T-cell (primary cell): ENCODE measurements around the gene HERC2. TPM values are rescaled to one million over a fixed set of nuclear protein-coding genes. Genes with fewer than 3 reads are reported as not detected.

Experiments used
- ATAC-seq, 4 experiments: fragments of 200-7000 bp in 3 of 4; fragments of 150-1000 bp in 1 of 4; cut with Tn5 transposase; replicated peaks in 1 of 4; 1 replicate in 3 of 4; 2 replicates in 1 of 4; pipeline ENCODE4 v1.10.0; 2021; ENCODE audit warnings: moderate library complexity in 3 of 4, mild to moderate bottlenecking in 2 of 4, moderate number of reproducible peaks in 1 of 4
- CTCF ChIA-PET, 2 donors: fragments of 300-600 bp; sonication (Branson Sonifier 250); formaldehyde crosslinking; loops; one replicate each; lab custom pipeline; 2022; ENCODE audit warnings: antibody characterized with exemption in 2 of 2; lab: Charles Lee
- POLR2A ChIA-PET, 2 donors: fragments of 300-600 bp; sonication (Branson Sonifier 250); formaldehyde crosslinking; loops; one replicate each; lab custom pipeline; 2022; ENCODE audit warnings: antibody characterized with exemption in 2 of 2; lab: Charles Lee
- DNase-seq, 35 experiments: peaks; one replicate each; pipeline versions ENCODE4 v3.0.0 to v3.0.0-alpha.2; 2013 to 2023
- H3K27ac ChIP-seq: one replicate; pipeline ENCODE4 v1.5.1; 2013; ENCODE audit warnings: low read length
- H3K27me3 ChIP-seq, 2 experiments: replicated peaks in 1 of 2; 1 replicate in 1 of 2; 2 replicates in 1 of 2; pipeline versions ENCODE4 v1.6.1 to v1.7.0; 2013; ENCODE audit warnings: low read length in 1 of 2, mixed read lengths in 1 of 2; ENCODE audit not compliant: control insufficient read depth in 2 of 2, insufficient read depth in 2 of 2; ENCODE audit errors: extremely low read depth in 1 of 2
- H3K36me3 ChIP-seq, 2 donors: 1 replicate in 1 of 2; 2 replicates in 1 of 2; pipeline versions ENCODE4 v1.6.1 to v1.7.0; 2013; ENCODE audit warnings: low read length in 1 of 2; ENCODE audit not compliant: control insufficient read depth in 2 of 2, insufficient read depth in 1 of 2; ENCODE audit errors: extremely low read depth in 1 of 2
- H3K4me1 ChIP-seq, 2 experiments: 1 replicate in 1 of 2; 2 replicates in 1 of 2; pipeline versions ENCODE4 v1.6.1 to v1.7.0; 2013; ENCODE audit warnings: low read length in 2 of 2, mixed read lengths in 1 of 2; ENCODE audit not compliant: insufficient read depth in 2 of 2, control insufficient read depth in 1 of 2; ENCODE audit errors: extremely low read depth in 1 of 2
- H3K4me3 ChIP-seq, 2 donors: 1 replicate in 1 of 2; 2 replicates in 1 of 2; pipeline versions ENCODE4 v1.5.1 to v1.7.0; 2013; ENCODE audit warnings: mild to moderate bottlenecking in 2 of 2, low read length in 1 of 2, moderate library complexity in 1 of 2; ENCODE audit not compliant: control insufficient read depth in 1 of 2; ENCODE audit errors: extremely low read depth in 1 of 2
- H3K9me3 ChIP-seq: 2 replicates; pipeline ENCODE4 v1.7.0; 2013
- H3K27ac Mint-ChIP-seq, 2 donors: one replicate each; pipeline ENCODE4 v1.8.0; 2020 to 2021; ENCODE audit warnings: mild to moderate bottlenecking in 2 of 2, mixed read lengths in 2 of 2
- H3K27me3 Mint-ChIP-seq, 2 donors: one replicate each; pipeline ENCODE4 v1.8.0; 2021 to 2022; ENCODE audit warnings: mixed read lengths in 2 of 2
- H3K36me3 Mint-ChIP-seq: one replicate; pipeline ENCODE4 v1.8.0; 2021; ENCODE audit warnings: mixed read lengths
- H3K4me1 Mint-ChIP-seq, 3 donors: one replicate each; pipeline ENCODE4 v1.8.0; 2020 to 2022; ENCODE audit warnings: mixed read lengths in 3 of 3, mild to moderate bottlenecking in 1 of 3
- H3K4me3 Mint-ChIP-seq, 3 donors: one replicate each; pipeline ENCODE4 v1.8.0; 2020 to 2022; ENCODE audit warnings: mild to moderate bottlenecking in 3 of 3, mixed read lengths in 3 of 3, moderate library complexity in 3 of 3
- H3K9me3 Mint-ChIP-seq, 3 donors: one replicate each; pipeline ENCODE4 v1.8.0; 2020 to 2022; ENCODE audit warnings: mixed read lengths in 3 of 3
- WGBS: methylation state at CpG from one replicate; pipeline ENCODE4 v1.1.5; 2013; ENCODE audit warnings: missing lambda C conversion rate; ENCODE audit not compliant: insufficient coverage; 5-methylcytosine and 5-hydroxymethylcytosine counted together
- total RNA-seq, 35 experiments: library from RNA in 6 of 35; stranded (reverse) in 6 of 35; fragments of 120-200 nt in 1 of 35; gene quantifications; one replicate each; pipeline versions ENCODE4 v1.2.1 to v1.2.4 and lab custom pipeline; 2013 to 2026

HERC2 gene
- total RNA-seq, 5 donors from 2014 or later (not counting 1 experiment from before 2014, with no cell fraction given), result 46.4 to 65.5 (median 55.4) TPM

GRCh38 chr15:28082891-28083684, 238.9 kb downstream of the HERC2 start:
- peaks cover 0 to 36% of the 10 kb centered on the region in 2 experiments for H3K27me3 ChIP-seq
- no peaks in the 10 kb centered on the region for H3K36me3 ChIP-seq
- DNase-seq, result no peak
- CTCF ChIA-PET, result no interaction called here
- Mint-ChIP-seq H3K27ac (no peak overlapping the region), H3K36me3 (no peaks in the 10 kb centered on the region), H3K9me3 (peaks cover 0 to 2% (median 1%) of the 10 kb centered on the region in 3 donors), H3K4me1 (peaks cover 0 to 4% (median 3%) of the 10 kb centered on the region in 3 donors), H3K4me3 (no peak overlapping the region), H3K27me3 (peaks cover 24 to 26% of the 10 kb centered on the region in 2 donors)
- WGBS, result 75% methylated on average over 3 of the region's 11 CpGs
- POLR2A ChIA-PET, result no interaction called here
- no peaks in the 10 kb centered on the region for H3K4me1 ChIP-seq
- H3K27ac ChIP-seq, result no peak overlapping the region
- ATAC-seq, result no peak
- no peaks in the 10 kb centered on the region for H3K9me3 ChIP-seq
- no peak overlapping the region for H3K4me3 ChIP-seq

DNA sequence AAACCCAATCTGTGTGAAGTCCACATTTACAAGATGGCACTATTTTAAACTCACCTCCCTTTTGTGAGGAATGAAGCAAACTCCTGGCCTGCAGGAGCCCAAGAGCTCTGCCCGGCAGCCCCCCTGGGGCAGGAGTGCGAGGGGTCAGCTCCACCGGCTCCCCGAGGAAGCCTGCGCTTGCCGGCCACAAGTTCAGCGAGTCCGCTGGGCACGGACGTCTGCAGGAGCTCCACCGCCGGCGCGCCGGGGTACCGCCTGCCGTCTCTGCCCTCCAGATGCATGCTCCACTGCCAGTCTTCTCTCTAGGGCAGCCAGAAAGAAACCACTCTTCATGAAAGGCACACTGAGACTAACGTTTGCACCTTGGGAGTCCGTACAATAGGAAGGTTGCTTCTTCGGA, 240.4 kb downstream of the HERC2 start:
- CTCF ChIA-PET, result no interaction called here
- H3K36me3 Mint-ChIP-seq, result no peaks in the 10 kb centered on the region
- Histone ChIP-seq H3K36me3 (no peaks in the 10 kb centered on the region), H3K4me3 (no peak overlapping the region), H3K9me3 (no peaks in the 10 kb centered on the region), H3K27me3 (peaks cover 0 to 36% of the 10 kb centered on the region in 2 experiments), H3K4me1 (no peaks in the 10 kb centered on the region), H3K27ac (no peak overlapping the region)
- peaks cover 0 to 4% (median 3%) of the 10 kb centered on the region in 3 donors for H3K4me1 Mint-ChIP-seq
- H3K9me3 Mint-ChIP-seq, result no peaks in the 10 kb centered on the region
- H3K27ac Mint-ChIP-seq, result no peak overlapping the region
- H3K27me3 Mint-ChIP-seq, result peaks cover 17 to 20% of the 10 kb centered on the region in 2 donors
- DNase-seq (no peak), ATAC-seq (no peak)
- H3K4me3 Mint-ChIP-seq, result no peak overlapping the region
- WGBS, result 95% methylated on average over 19 of the region's 20 CpGs
- POLR2A ChIA-PET, result no interaction called here

DNA sequence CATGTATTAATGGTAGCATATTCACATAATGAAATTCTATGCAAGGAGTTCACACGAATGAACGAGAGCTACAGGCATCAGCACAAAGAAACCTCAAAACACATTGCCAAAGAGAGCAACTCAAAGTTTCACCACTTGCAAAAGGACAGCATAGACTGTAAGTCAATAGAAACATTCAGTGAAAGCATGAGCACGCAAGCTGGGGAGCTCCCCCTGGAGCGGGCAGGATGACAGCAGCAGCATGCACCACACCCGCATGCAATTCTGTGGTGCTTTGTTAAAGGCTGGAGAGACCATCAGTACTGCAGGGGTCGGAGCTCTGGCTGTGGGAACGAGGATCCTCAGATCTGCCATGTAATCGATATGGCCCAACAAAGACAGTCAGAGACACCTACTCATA, 241.6 kb downstream of the HERC2 start:
- no peaks in the 10 kb centered on the region for H3K9me3 Mint-ChIP-seq
- no peaks in the 10 kb centered on the region for H3K36me3 Mint-ChIP-seq
- peaks cover 0 to 31% of the 10 kb centered on the region in 2 experiments for H3K27me3 ChIP-seq
- H3K4me1 Mint-ChIP-seq, result no peaks in the 10 kb centered on the region
- no peak overlapping the region for H3K27ac ChIP-seq
- ChIA-PET POLR2A (no interaction called here), CTCF (interaction anchor here in 1 of 2 donors (0.6 kb wide), 1 partner anchor 910 kb away, joined by 7 read pairs; no protein-coding TSS in a partner anchor)
- H3K36me3 ChIP-seq, result no peaks in the 10 kb centered on the region
- H3K4me3 ChIP-seq, result no peak overlapping the region
- peaks cover 16 to 17% of the 10 kb centered on the region in 2 donors for H3K27me3 Mint-ChIP-seq
- no peaks in the 10 kb centered on the region for H3K4me1 ChIP-seq
- H3K4me3 Mint-ChIP-seq, result no peak overlapping the region
- no peak overlapping the region for H3K27ac Mint-ChIP-seq
- 85% methylated on average over 3 of the region's 8 CpGs for WGBS
- H3K9me3 ChIP-seq, result no peaks in the 10 kb centered on the region
- DNase-seq, result no peak
- no peak for ATAC-seq

DNA sequence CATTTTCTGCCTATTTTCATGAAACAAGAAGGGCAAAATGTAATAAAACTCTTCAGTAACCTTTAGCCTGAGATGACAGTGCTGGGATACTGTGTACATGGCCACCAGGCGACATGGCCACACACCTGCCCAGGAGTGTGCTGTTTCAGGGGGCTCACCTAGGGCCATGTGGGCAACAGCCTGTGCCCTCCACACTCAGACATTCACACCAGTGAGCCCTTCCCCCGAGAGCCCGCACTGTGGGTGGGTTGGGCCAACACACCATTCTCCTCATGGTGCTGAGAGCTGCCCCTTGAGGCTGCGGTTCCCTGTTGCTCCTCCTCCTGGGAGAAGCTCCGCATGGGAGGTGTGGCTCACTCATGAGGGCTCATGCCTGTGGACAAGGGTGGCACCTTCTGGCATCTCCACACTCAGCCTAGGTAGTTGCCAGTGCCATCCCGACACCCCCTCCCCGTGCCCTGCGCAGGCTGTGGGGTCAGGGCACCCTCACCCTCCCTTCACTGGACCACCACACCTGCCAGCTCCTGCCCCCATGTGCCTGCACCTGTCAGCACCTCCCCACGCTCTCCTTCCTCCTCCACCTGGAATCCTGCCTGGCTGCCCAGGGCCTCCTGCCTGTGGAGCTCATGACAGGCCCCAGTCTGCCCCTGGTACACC, 242.5 kb downstream of the HERC2 start:
- no peaks in the 10 kb centered on the region for H3K36me3 ChIP-seq
- H3K27ac ChIP-seq, result no peak overlapping the region
- no peaks in the 10 kb centered on the region for H3K9me3 Mint-ChIP-seq
- H3K27me3 ChIP-seq, result peaks cover 0 to 24% of the 10 kb centered on the region in 2 experiments
- H3K4me3 Mint-ChIP-seq, result no peak overlapping the region
- H3K4me3 ChIP-seq, result no peak overlapping the region
- ChIA-PET CTCF (interaction anchor here in 1 of 2 donors (0.6 kb wide), 1 partner anchor 911 kb away, joined by 7 read pairs; no protein-coding TSS in a partner anchor), POLR2A (no interaction called here)
- no peak for ATAC-seq
- H3K4me1 Mint-ChIP-seq, result no peaks in the 10 kb centered on the region
- H3K27me3 Mint-ChIP-seq, result peaks cover 12% of the 10 kb centered on the region in 2 donors
- 83% methylated on average over 9 of the region's 9 CpGs for WGBS
- no peaks in the 10 kb centered on the region for H3K36me3 Mint-ChIP-seq
- no peak for DNase-seq
- no peaks in the 10 kb centered on the region for H3K4me1 ChIP-seq
- no peak overlapping the region for H3K27ac Mint-ChIP-seq
- no peaks in the 10 kb centered on the region for H3K9me3 ChIP-seq

GRCh38 chr15:28078191-28078719, 243.7 kb downstream of the HERC2 start:
- ChIA-PET CTCF (no interaction called here), POLR2A (no interaction called here)
- no peaks in the 10 kb centered on the region for H3K9me3 Mint-ChIP-seq
- no peak overlapping the region for H3K27ac Mint-ChIP-seq
- H3K9me3 ChIP-seq, result no peaks in the 10 kb centered on the region
- no peak overlapping the region for H3K4me3 ChIP-seq
- H3K27ac ChIP-seq, result no peak overlapping the region
- ATAC-seq (no peak), DNase-seq (no peak)
- no peak overlapping the region for H3K4me3 Mint-ChIP-seq
- H3K4me1 Mint-ChIP-seq, result no peaks in the 10 kb centered on the region
- no peaks in the 10 kb centered on the region for H3K4me1 ChIP-seq
- H3K36me3 Mint-ChIP-seq, result no peaks in the 10 kb centered on the region
- H3K36me3 ChIP-seq, result no peaks in the 10 kb centered on the region
- peaks cover 0 to 17% of the 10 kb centered on the region in 2 experiments for H3K27me3 ChIP-seq
- no CpG with 5 or more reads among the region's 1 CpG for WGBS
- H3K27me3 Mint-ChIP-seq, result peaks cover 9 to 12% of the 10 kb centered on the region in 2 donors

GRCh38 chr15:28075573-28075972, 246.4 kb downstream of the HERC2 start:
- no CpG with 5 or more reads among the region's 1 CpG for WGBS
- no peaks in the 10 kb centered on the region for H3K36me3 ChIP-seq
- H3K27ac ChIP-seq, result no peak overlapping the region
- ATAC-seq (no peak), DNase-seq (no peak)
- ChIA-PET POLR2A (no interaction called here), CTCF (no interaction called here)
- no peaks in the 10 kb centered on the region for H3K36me3 Mint-ChIP-seq
- no peak overlapping the region for H3K4me3 ChIP-seq
- peaks cover 0 to 21% of the 10 kb centered on the region in 2 experiments for H3K27me3 ChIP-seq
- H3K4me1 ChIP-seq, result no peaks in the 10 kb centered on the region
- no peak overlapping the region for H3K27ac Mint-ChIP-seq
- no peaks in the 10 kb centered on the region for H3K4me1 Mint-ChIP-seq
- H3K27me3 Mint-ChIP-seq, result peaks cover 9 to 18% of the 10 kb centered on the region in 2 donors
- no peak overlapping the region for H3K4me3 Mint-ChIP-seq
- H3K9me3 ChIP-seq, result no peaks in the 10 kb centered on the region
- no peaks in the 10 kb centered on the region for H3K9me3 Mint-ChIP-seq
